ENCODE measurements around the gene SMG5.

DNA sequence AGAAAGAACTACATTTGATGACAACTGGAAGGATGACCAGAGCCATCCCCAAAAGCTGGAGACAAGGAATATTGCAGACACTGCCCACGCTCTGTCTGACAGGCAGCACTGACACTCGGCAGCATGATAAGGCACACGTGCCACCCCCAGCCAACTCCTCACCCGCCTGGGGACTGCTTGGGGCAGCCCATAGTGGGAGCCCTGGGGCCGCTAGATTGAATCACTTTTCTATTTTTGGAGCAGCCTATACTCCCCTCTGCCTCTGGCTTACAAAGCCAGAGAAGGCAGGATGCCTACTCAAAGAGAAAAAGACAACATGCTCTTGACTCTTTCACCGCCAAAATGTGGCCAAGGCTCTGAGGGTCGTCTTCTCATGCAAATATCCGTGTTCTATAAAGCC is 1.3 kb downstream of the SMG5 start:
- TF ChIP-seq, protein P1, sequence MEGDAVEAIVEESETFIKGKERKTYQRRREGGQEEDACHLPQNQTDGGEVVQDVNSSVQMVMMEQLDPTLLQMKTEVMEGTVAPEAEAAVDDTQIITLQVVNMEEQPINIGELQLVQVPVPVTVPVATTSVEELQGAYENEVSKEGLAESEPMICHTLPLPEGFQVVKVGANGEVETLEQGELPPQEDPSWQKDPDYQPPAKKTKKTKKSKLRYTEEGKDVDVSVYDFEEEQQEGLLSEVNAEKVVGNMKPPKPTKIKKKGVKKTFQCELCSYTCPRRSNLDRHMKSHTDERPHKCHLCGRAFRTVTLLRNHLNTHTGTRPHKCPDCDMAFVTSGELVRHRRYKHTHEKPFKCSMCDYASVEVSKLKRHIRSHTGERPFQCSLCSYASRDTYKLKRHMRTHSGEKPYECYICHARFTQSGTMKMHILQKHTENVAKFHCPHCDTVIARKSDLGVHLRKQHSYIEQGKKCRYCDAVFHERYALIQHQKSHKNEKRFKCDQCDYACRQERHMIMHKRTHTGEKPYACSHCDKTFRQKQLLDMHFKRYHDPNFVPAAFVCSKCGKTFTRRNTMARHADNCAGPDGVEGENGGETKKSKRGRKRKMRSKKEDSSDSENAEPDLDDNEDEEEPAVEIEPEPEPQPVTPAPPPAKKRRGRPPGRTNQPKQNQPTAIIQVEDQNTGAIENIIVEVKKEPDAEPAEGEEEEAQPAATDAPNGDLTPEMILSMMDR (IDR thresholded peaks at IDR 0.05), result no peak
- TF ChIP-seq POLR2A (IDR thresholded peaks at IDR 0.05), result no peak
- TF ChIP-seq POLR2AphosphoS5 (IDR thresholded peaks at IDR 0.05; ENCODE audit: insufficient read depth in 1 of 2, low read depth in 1 of 2), result no peak

All from vagina (tissue), 2 donors.